ENCODE data around the gene KCNH1. TPM values are rescaled to one million over a fixed set of nuclear protein-coding genes. Genes with fewer than 3 reads are reported as not detected.
A peak's percentile ranks its signal among the peaks of the same experiment; 100 is the strongest.

The KCNH1 gene
- total RNA-seq, 1 experiment from 2014 or later, result not detected

DNA sequence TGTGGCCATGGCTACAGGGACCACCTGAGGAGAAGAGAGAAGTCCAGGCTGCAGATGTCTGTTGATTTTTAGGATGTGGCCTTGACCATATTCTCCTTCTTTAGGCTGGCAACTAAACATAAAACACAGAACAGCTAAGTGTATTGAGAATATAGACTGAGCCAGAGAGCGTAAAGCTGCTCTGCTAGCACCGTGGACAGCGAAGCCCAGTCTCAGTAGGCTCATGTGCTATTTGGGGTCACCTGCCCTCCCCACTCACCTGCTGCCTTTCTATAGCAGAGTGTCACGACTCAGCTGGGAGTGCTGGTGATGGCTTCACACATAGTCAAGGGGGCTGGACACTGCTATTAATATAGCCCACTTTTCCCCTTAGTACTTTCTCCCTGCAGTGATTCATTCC lies 278.5 kb downstream of the KCNH1 start:
- Histone ChIP-seq H3K4me1 (ENCODE audit: control insufficient read depth in 1 of 2, insufficient read depth in 2 of 2, low read length in 2 of 2) (no peaks in the 10 kb centered on the region), H3K27ac (ENCODE audit: low read depth, low read length) (no peak overlapping the region), H3K4me2 (ENCODE audit: low read length) (no peak overlapping the region), H4K20me1 (ENCODE audit: insufficient read depth) (no peaks in the 10 kb centered on the region), H3K4me3 (replicated peaks in 1 of 2; ENCODE audit: low read depth in 1 of 2, low read length in 2 of 2) (no peak overlapping the region), H3K36me3 (ENCODE audit: control insufficient read depth in 1 of 2, insufficient read depth in 2 of 2, low read length in 2 of 2) (no peaks in the 10 kb centered on the region), H2AFZ (ENCODE audit: low read depth, low read length, poor library complexity, severe bottlenecking) (no peak overlapping the region), H3K9ac (ENCODE audit: low read length) (no peak overlapping the region), H3K27me3 (ENCODE audit: insufficient read depth, low read length) (no peaks in the 10 kb centered on the region), H3K79me2 (ENCODE audit: insufficient read depth, low read length) (no peaks in the 10 kb centered on the region), H3K9me3 (ENCODE audit: control insufficient read depth in 1 of 2, insufficient read depth in 1 of 2, low read depth in 1 of 2, low read length in 2 of 2) (no peaks in the 10 kb centered on the region), H3K9me2 (ENCODE audit: insufficient read depth) (no peaks in the 10 kb centered on the region)
- ChIA-PET CTCF (no interaction called here), POLR2A (no interaction called here), RAD21 (ENCODE audit: low non-redundant PET in 1 of 2, low total read pairs in 2 of 2, uncharacterized antibody in 2 of 2, unreplicated experiment in 2 of 2) (no interaction called here)
- DNase-seq (ENCODE audit: low read depth, low spot score) (no peak), ATAC-seq (no peak)
- intact Hi-C loops (cut with micrococcal nuclease), result no loop called here
- no TSS peak for BruUV-seq (replicated peaks)
- TF ChIP-seq, protein P1, sequence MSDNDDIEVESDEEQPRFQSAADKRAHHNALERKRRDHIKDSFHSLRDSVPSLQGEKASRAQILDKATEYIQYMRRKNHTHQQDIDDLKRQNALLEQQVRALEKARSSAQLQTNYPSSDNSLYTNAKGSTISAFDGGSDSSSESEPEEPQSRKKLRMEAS (IDR thresholded peaks at IDR 0.05), result no peak
- TF ChIP-seq SRF (IDR thresholded peaks at IDR 0.05; ENCODE audit: low read depth) (no peak), YY1 (IDR thresholded peaks at IDR 0.05; ENCODE audit: extremely low read depth, insufficient replicate concordance, low read depth, low read length) (no peak), JUND (IDR thresholded peaks at IDR 0.05) (no peak), REST (IDR thresholded peaks at IDR 0.05; ENCODE audit: low read depth) (peak; percentile 32), CEBPB (IDR thresholded peaks at IDR 0.05; ENCODE audit: low read depth) (no peak)

DNA sequence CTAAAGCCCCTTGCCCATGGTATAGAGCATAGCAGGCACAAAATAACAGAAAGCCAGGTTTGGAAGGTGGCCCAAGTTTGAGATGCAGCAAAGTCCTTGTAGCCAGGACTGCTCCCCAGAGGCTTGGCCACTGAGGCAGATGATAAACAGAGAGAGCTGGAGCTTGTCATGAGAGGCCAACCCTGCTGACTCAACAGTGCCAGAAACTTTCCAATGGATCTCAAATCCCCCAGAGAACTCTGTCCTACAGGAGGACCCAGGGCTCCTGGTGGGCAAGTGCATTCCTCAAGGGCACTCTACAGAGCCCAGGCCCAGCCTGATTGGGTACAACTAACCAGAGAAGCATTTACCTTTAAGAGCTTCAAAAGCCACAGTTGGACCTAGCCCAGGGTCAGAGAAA lies 280.7 kb downstream of the KCNH1 start:
- ChIA-PET POLR2A (no interaction called here), RAD21 (ENCODE audit: low non-redundant PET in 1 of 2, low total read pairs in 2 of 2, uncharacterized antibody in 2 of 2, unreplicated experiment in 2 of 2) (no interaction called here), CTCF (no interaction called here)
- DNase-seq (ENCODE audit: low read depth, low spot score) (no peak), ATAC-seq (no peak)
- intact Hi-C loops (cut with micrococcal nuclease), result no loop called here
- BruUV-seq (replicated peaks), result no TSS peak
- Histone ChIP-seq H3K9me2 (ENCODE audit: insufficient read depth) (no peaks in the 10 kb centered on the region), H3K4me1 (ENCODE audit: control insufficient read depth in 1 of 2, insufficient read depth in 2 of 2, low read length in 2 of 2) (no peaks in the 10 kb centered on the region), H3K79me2 (ENCODE audit: insufficient read depth, low read length) (no peaks in the 10 kb centered on the region), H3K27ac (ENCODE audit: low read depth, low read length) (no peak overlapping the region), H4K20me1 (ENCODE audit: insufficient read depth) (no peaks in the 10 kb centered on the region), H3K9ac (ENCODE audit: low read length) (no peak overlapping the region), H3K4me2 (ENCODE audit: low read length) (no peak overlapping the region), H3K4me3 (replicated peaks in 1 of 2; ENCODE audit: low read depth in 1 of 2, low read length in 2 of 2) (no peak overlapping the region), H3K9me3 (ENCODE audit: control insufficient read depth in 1 of 2, insufficient read depth in 1 of 2, low read depth in 1 of 2, low read length in 2 of 2) (no peaks in the 10 kb centered on the region), H3K27me3 (ENCODE audit: insufficient read depth, low read length) (no peaks in the 10 kb centered on the region), H3K36me3 (ENCODE audit: control insufficient read depth in 1 of 2, insufficient read depth in 2 of 2, low read length in 2 of 2) (no peaks in the 10 kb centered on the region), H2AFZ (ENCODE audit: low read depth, low read length, poor library complexity, severe bottlenecking) (no peak overlapping the region)
- TF ChIP-seq CBX3 (IDR thresholded peaks at IDR 0.05; ENCODE audit: low read depth) (no peak), TCF7L2 (IDR thresholded peaks at IDR 0.05; ENCODE audit: borderline replicate concordance, extremely low read depth, insufficient read depth, insufficient read length) (no peak), SRF (IDR thresholded peaks at IDR 0.05; ENCODE audit: low read depth) (no peak), POLR2AphosphoS5 (IDR thresholded peaks at IDR 0.05; ENCODE audit: low read depth, low read length) (no peak)
- TF ChIP-seq, protein P2, sequence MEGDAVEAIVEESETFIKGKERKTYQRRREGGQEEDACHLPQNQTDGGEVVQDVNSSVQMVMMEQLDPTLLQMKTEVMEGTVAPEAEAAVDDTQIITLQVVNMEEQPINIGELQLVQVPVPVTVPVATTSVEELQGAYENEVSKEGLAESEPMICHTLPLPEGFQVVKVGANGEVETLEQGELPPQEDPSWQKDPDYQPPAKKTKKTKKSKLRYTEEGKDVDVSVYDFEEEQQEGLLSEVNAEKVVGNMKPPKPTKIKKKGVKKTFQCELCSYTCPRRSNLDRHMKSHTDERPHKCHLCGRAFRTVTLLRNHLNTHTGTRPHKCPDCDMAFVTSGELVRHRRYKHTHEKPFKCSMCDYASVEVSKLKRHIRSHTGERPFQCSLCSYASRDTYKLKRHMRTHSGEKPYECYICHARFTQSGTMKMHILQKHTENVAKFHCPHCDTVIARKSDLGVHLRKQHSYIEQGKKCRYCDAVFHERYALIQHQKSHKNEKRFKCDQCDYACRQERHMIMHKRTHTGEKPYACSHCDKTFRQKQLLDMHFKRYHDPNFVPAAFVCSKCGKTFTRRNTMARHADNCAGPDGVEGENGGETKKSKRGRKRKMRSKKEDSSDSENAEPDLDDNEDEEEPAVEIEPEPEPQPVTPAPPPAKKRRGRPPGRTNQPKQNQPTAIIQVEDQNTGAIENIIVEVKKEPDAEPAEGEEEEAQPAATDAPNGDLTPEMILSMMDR (IDR thresholded peaks at IDR 0.05 in 2 of 3, conservative IDR thresholded peaks at IDR 0.05 in 1 of 3; ENCODE audit: borderline replicate concordance in 1 of 3, insufficient read depth in 1 of 3, low read depth in 2 of 3, low read length in 2 of 3), result no peak

All from HCT116 (cell line).